GM12878 (cell line): ENCODE measurements around the gene IRF6. TPM values are rescaled to one million over a fixed set of nuclear protein-coding genes. Genes with fewer than 3 reads are reported as not detected.

Experiments
- ATAC-seq: fragments of 200-7000 bp; cut with Tn5 transposase; 3 replicates; pipeline ENCODE4 v1.9.1; 2020; ENCODE audit warnings: mild to moderate bottlenecking, moderate library complexity
- Bru-seq: library from RNA; stranded (reverse); fragments of 400-500 nt; gene quantifications from one replicate; lab custom pipeline; 2021; lab: Mats Ljungman, UMichigan
- BruChase-seq, 2 experiments: library from RNA; stranded (reverse); fragments of 400-500 nt; gene quantifications; one replicate each; lab custom pipeline; 2021; lab: Mats Ljungman, UMichigan
- BruUV-seq: library from RNA; stranded (reverse); fragments of 400-500 nt; replicated peaks from 2 replicates; lab custom pipeline; 2021; lab: Mats Ljungman, UMichigan
- CTCF ChIA-PET: fragments of 300-600 bp; sonication (Branson Sonifier 250); formaldehyde crosslinking; extraction: SDS; loops from one replicate; lab custom pipeline; 2021; ENCODE audit warnings: inconsistent platforms; lab: Yijun Ruan, JAX
- POLR2A ChIA-PET: fragments of 350-600 bp; formaldehyde crosslinking; extraction: SDS; loops from one replicate; lab custom pipeline; 2021; ENCODE audit warnings: inconsistent platforms; lab: Charles Lee
- RAD21 ChIA-PET: fragments of 300-600 bp; sonication (Branson Sonifier 250); formaldehyde crosslinking; loops from one replicate; lab custom pipeline; 2023; ENCODE audit warnings: antibody characterized with exemption; ENCODE audit not compliant: unreplicated experiment; lab: Charles Lee
- SMC1A ChIA-PET: fragments of 300-600 bp; sonication (Branson Sonifier 250); formaldehyde crosslinking; loops from one replicate; lab custom pipeline; 2023; ENCODE audit not compliant: unreplicated experiment, uncharacterized antibody; lab: Charles Lee
- DNase-seq: peaks from one replicate; pipeline ENCODE4 v3.0.0-alpha.2; 2011; ENCODE audit warnings: low read depth, low spot score
- FAIRE-seq: peaks from 3 replicates; lab custom pipeline; 2011; peaks lifted over from hg19 to GRCh38; lab: Jason Lieb, UNC
- H2AFZ ChIP-seq: 2 replicates; pipeline ENCODE4 v1.6.0; 2011; ENCODE audit warnings: low read depth, low read length, control low read depth; ENCODE audit not compliant: control insufficient read depth
- H3K27ac ChIP-seq: 2 replicates; pipeline ENCODE4 v1.5.1; 2011; ENCODE audit warnings: control low read depth; ENCODE audit not compliant: control insufficient read depth, insufficient read depth
- H3K27me3 ChIP-seq, 2 experiments: replicated peaks in 1 of 2; 2 replicates each; pipeline versions ENCODE4 v1.6.0 to v1.6.1; 2011; ENCODE audit warnings: low read length in 1 of 2; ENCODE audit not compliant: control insufficient read depth in 2 of 2, insufficient read depth in 2 of 2
- H3K36me3 ChIP-seq, 2 experiments: 2 replicates each; pipeline ENCODE4 v1.5.1; 2011; ENCODE audit warnings: low read length in 1 of 2; ENCODE audit not compliant: control insufficient read depth in 2 of 2, insufficient read depth in 2 of 2
- H3K4me1 ChIP-seq: 2 replicates; pipeline ENCODE4 v1.6.1; 2011; ENCODE audit warnings: mild to moderate bottlenecking, low read length, moderate library complexity, mixed read lengths; ENCODE audit not compliant: control insufficient read depth, insufficient read depth
- H3K4me2 ChIP-seq: 2 replicates; pipeline ENCODE4 v1.6.0; 2011; ENCODE audit warnings: control low read depth; ENCODE audit not compliant: control insufficient read depth, insufficient read depth
- H3K4me3 ChIP-seq: fragments of 200-600 bp; sonication (generic); 2 replicates; pipeline ENCODE4 v1.5.1; 2016
- H3K79me2 ChIP-seq: 2 replicates; pipeline ENCODE4 v1.6.0; 2011; ENCODE audit warnings: low read length; ENCODE audit not compliant: control insufficient read depth, insufficient read depth
- H3K9ac ChIP-seq: 2 replicates; pipeline ENCODE4 v1.8.0; 2011; ENCODE audit warnings: low read length, control low read depth, mixed read lengths; ENCODE audit not compliant: control insufficient read depth, insufficient read depth
- H3K9me3 ChIP-seq: replicated peaks from 3 replicates; pipeline ENCODE4 v1.5.1; 2011; ENCODE audit warnings: mild to moderate bottlenecking, low read length; ENCODE audit not compliant: control insufficient read depth, insufficient read depth
- H4K20me1 ChIP-seq: 2 replicates; pipeline ENCODE4 v1.6.0; 2011; ENCODE audit not compliant: control insufficient read depth, insufficient read depth
- BACH1 ChIP-seq: fragments of 450-650 bp; IDR thresholded peaks from 2 replicates; pipeline ENCODE4 v1.6.1; 2017; ENCODE audit warnings: mild to moderate bottlenecking, borderline replicate concordance
- NFIC ChIP-seq: IDR thresholded peaks from 2 replicates; pipeline ENCODE4 v1.6.1; 2012; ENCODE audit warnings: low read depth, mild to moderate bottlenecking, inconsistent platforms, low read length, moderate library complexity
- NR2F1 ChIP-seq: fragments of 450-650 bp; conservative IDR thresholded peaks from 2 replicates; pipeline ENCODE4 v1.6.1; 2017; ENCODE audit warnings: mild to moderate bottlenecking
- WGBS: methylation state at CpG from one replicate; pipeline ENCODE4 v1.1.6; 2016; ENCODE audit warnings: low lambda C conversion rate; ENCODE audit not compliant: insufficient replicate concordance, insufficient coverage; ENCODE audit errors: missing lambda C conversion rate; 5-methylcytosine and 5-hydroxymethylcytosine counted together
- in situ Hi-C: fragments of 300-500 bp; cut with MboI; formaldehyde crosslinking; loops from 9 replicates; pipeline ENCODE4 v1.14.3; 2018; ENCODE audit warnings: mixed read lengths
- intact Hi-C: fragments of 100-400 bp; cut with micrococcal nuclease; formaldehyde crosslinking; loops from one replicate; pipeline ENCODE4 v1.14.2; 2022; ENCODE audit not compliant: unreplicated experiment
- long read RNA-seq, 2 experiments: library from polyadenylated mRNA; unstranded; transcript quantifications; one replicate each; pipeline ENCODE4 v2.0.0, GENCODE V29; 2019 to 2020
- polyA minus RNA-seq, 3 experiments: library from RNA; depleted of rRNA, polyadenylated mRNA; stranded (reverse); fragments of >200 nt; gene quantifications; 2 replicates each; pipeline ENCODE4 v1.2.3, GENCODE V29; 2011
- polyA plus RNA-seq, 11 experiments: library from polyadenylated mRNA; depleted of rRNA in 4 of 11; unstranded in 6 of 11; stranded (reverse) in 5 of 11; fragments of >200 nt; fragmentation: Nextera tagmentation in 4 of 11; fragmentation: Illumina TruSeq in 1 of 11; extraction: Ambion mirVana in 4 of 11; extraction: Trizol in 1 of 11; gene quantifications; 1 replicate in 1 of 11; 2 replicates in 10 of 11; pipeline versions ENCODE4 v1.2.1 to v1.2.3, GENCODE V29; 2011 to 2016; ENCODE audit warnings: inconsistent platforms in 2 of 11, missing spikeins in 2 of 11, low read depth in 1 of 11
- total RNA-seq, 4 experiments: library from RNA; depleted of rRNA in 3 of 4; stranded (reverse); fragments of >200 nt in 3 of 4; fragmentation: Illumina TruSeq in 1 of 4; extraction: Trizol in 1 of 4; gene quantifications; 2 replicates each; pipeline versions ENCODE4 v1.2.1 to v1.2.3, GENCODE V29; 2013 to 2021

The IRF6 gene
- not detected in 2 replicates for total RNA-seq (2013; cell fraction: nucleolus; rRNA removed)
- 0.05 TPM in 1 of 2 replicates, not detected in the other for total RNA-seq (2014; rRNA removed)
- total RNA-seq (2014; rRNA removed; fragmentation: Illumina TruSeq; extraction: Trizol): 0.04 and 0.09 TPM in 2 replicates
- 0.10 and 0.21 TPM in 2 replicates for total RNA-seq (2021)
- polyA plus RNA-seq (2011; ENCODE audit: low read depth): 0.20 TPM
- 0.46 and 0.50 TPM in 2 replicates for polyA plus RNA-seq (2011; rRNA removed)
- 0.23 and 0.37 TPM in 2 replicates for polyA plus RNA-seq (2011; cell fraction: cytosol; rRNA removed)
- 0.27 and 0.53 TPM in 2 replicates for polyA plus RNA-seq (2011; cell fraction: nucleus; rRNA removed)
- 0.24 and 0.35 TPM in 2 replicates for polyA plus RNA-seq (2012)
- polyA plus RNA-seq (2014; fragmentation: Illumina TruSeq; extraction: Trizol): 0.12 and 0.30 TPM in 2 replicates
- polyA plus RNA-seq (2014; fragmentation: Nextera tagmentation; extraction: Ambion mirVana): under 1 TPM; 0.04 to 0.05 TPM
- polyA plus RNA-seq (2014; rRNA removed): 0.11 and 0.22 TPM in 2 replicates
- polyA plus RNA-seq (2016; fragmentation: Nextera tagmentation; extraction: Ambion mirVana): under 1 TPM; 0.06 to 0.09 TPM
- polyA minus RNA-seq (2011; rRNA and poly(A)+ RNA removed): 0.66 and 0.67 TPM in 2 replicates
- polyA minus RNA-seq (2011; cell fraction: cytosol; rRNA and poly(A)+ RNA removed): 1.3 TPM in 1 of 2 replicates, not detected in the other
- polyA minus RNA-seq (2011; cell fraction: nucleus; rRNA and poly(A)+ RNA removed): 0.10 TPM in 1 of 2 replicates, not detected in the other
- Bru-seq, nascent RNA: percentile 21 among the genes with signal in this experiment
- BruChase-seq, experiment 1, labeled RNA remaining after a 6-hour chase: percentile 30 among the genes with signal in this experiment
- BruChase-seq, experiment 2, labeled RNA remaining after a 2-hour chase: percentile 25 among the genes with signal in this experiment
- long read RNA-seq, experiment 1: 0 reads
- long read RNA-seq, experiment 2: 0 reads

DNA sequence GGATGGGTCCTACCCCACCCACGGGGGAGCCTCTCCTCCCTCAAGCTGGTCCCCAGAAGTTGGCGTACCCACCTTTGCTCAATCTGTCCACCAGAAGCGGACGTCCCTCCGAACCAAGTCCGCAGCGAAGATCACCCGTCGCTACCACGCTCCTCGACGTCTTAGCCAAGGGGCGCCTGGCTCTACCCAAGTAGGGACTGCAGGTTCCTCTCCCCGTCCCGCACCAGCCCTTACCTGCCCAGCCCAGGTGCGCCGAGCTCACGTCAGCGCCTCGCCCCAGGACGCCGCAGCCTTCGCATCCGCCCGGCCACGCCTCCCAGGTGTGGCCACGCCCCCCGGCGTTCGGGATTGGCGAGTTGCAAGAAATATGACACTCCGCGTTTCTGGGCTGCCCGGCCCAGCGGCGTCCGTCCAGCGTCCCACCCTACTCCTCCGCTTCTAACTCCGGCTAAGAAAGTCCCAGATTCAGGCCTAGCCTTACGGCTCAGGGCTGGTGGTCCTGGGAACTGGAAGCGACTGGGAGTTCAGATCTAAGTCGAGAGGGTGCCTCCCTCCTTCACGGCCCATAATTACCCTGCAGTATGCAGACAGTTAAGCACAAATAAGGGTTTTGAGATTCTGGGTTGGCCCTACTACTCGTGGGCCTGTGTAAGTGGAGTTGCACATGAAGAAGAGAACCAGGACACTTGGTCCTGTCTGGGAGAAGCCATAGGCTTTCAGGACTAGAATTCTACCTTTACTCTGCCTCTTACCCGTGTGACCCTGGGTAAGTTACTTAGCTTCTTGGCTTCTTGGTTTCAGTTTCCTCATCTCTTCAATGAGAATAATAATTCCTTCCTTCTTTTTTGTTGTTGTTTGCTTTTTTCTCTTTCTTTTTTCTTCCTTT lies at the start of gene IRF6:
TSS of gene IRF6 (minus strand) at position 268 of the 886 bp plus-strand sequence. CDS start 4,729 bp downstream, outside the sequence.
- no peak for FAIRE-seq
- ChIA-PET CTCF (interaction anchor here (0.6 to 7.7 kb wide), 4 partner anchors 16 to 109 kb away, joined by 3 to 78 read pairs (median 4); no protein-coding TSS in a partner anchor), POLR2A (interaction anchor here (0.6 to 0.9 kb wide), 2 partner anchors 10 to 18 kb away, joined by 3 to 5 read pairs; no protein-coding TSS in a partner anchor)

More for the DNA sequence above, at the start of gene IRF6:
- H3K36me3 ChIP-seq: no peaks in the 10 kb centered on the region
- no peaks in the 10 kb centered on the region for H3K9me3 ChIP-seq
- peak within 1 kb of the TSS; percentile 50; the same call in 1 of the 2 replicates for H3K4me2 ChIP-seq
- in situ Hi-C loops: no loop called here
- DNase-seq: no peak
- SMC1A ChIA-PET: interaction anchor here (1.0 to 1.5 kb wide), 2 partner anchors 12 to 19 kb away, joined by 3 to 6 read pairs; no protein-coding TSS in a partner anchor
- BruUV-seq: no TSS peak
- H2AFZ ChIP-seq: no peak within 1 kb of the TSS
- H3K79me2 ChIP-seq: no peaks in the 10 kb centered on the region
- no peak within 1 kb of the TSS for H3K9ac ChIP-seq
- TF ChIP-seq BACH1 (no peak), NR2F1 (no peak), NFIC (no peak)
- 37% methylated on average over 29 of the region's 46 CpGs for WGBS
- no peak within 1 kb of the TSS for H3K4me3 ChIP-seq
- ATAC-seq: no peak
- H3K27ac ChIP-seq: no peak within 1 kb of the TSS
- H4K20me1 ChIP-seq: no peaks in the 10 kb centered on the region
- intact Hi-C loops: no loop called here
- RAD21 ChIA-PET: no interaction called here
- H3K4me1 ChIP-seq: no peaks in the 10 kb centered on the region
- H3K27me3 ChIP-seq: peaks cover 0 to 2% of the 10 kb centered on the region in 2 experiments; a peak in 2 of 4 replicates
